Dermis blood vessel endothelial cell (primary cell): ENCODE data around the gene KAT2B. TPM values are rescaled to one million over a fixed set of nuclear protein-coding genes. Genes with fewer than 3 reads are reported as not detected.

Source experiments
- DNase-seq: peaks from one replicate; pipeline ENCODE4 v3.0.0; 2010
- total RNA-seq: library from RNA; depleted of rRNA; stranded (reverse); fragments of >200 nt; gene quantifications from 2 replicates; pipeline ENCODE4 v1.2.3, GENCODE V29; 2014

KAT2B gene
- total RNA-seq, 1 donor from 2014 or later: 18.7 TPM

DNA sequence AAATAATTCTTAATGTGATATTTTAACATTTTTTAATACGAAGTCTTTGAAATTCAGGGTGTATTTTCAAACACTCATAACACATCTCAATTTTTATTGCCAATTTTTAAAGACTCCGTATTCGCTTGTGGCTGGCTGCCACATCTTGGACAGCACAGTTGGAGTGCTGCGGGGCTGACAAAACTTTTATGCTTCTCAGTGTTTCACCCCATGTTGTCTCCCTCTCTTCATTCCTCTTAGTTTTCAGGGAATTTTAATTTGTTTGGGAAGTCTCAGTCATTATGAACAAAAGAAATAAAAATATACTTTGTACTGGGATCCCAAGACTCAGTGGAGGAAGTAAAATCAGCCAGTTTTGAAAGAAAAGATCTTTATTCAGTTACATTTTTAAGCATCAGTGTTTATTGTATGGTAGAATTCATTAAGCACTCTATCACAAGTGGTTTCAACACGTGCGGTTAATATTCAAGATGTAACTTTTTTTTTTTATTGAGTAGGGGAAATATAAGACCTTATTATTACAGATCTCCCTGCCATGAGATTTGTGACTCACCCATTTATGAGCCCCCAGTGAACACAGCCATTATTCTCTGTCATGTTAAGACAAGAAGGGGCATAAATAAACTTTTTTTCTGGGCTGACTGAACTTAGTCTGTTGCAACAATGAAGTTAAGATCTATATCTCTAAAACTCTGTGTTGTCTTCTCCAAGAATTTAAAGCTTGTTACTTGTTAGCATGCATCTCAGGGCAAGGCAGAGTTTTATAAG is 26.8 kb downstream of the KAT2B start:
- DNase-seq: peak; percentile 25

DNA sequence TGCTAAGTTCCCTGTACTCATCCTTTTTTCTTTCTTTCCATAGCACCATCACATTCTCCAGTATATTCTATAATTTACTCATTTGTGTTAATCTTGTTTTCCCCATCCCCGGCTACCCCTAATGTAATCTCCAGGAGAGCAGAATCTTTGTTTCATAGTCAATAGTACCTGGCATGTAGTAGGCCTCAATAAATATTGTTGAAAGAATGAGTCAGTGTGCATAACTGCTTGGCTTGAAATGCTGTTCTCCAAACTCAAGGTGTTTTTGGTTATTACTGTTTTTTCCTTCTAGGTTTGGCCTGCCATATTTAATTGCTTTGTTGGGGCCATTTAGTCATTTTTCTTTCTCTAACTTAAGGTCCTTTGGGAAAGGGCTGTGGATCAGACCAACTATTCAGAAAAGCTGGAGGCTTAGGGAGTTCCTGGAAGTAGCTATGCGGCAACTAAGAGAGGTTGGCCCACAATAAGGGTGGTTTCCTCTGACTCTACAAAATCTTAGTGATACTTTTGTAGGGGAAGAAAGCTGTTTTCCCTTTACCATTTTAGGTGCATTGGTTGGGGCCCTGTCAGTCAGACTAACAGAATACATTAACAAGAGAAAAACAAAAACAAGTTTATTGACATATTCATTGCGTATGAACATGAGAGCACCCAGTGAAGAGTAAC is 28.4 kb downstream of the KAT2B start:
- DNase-seq: no peak

DNA sequence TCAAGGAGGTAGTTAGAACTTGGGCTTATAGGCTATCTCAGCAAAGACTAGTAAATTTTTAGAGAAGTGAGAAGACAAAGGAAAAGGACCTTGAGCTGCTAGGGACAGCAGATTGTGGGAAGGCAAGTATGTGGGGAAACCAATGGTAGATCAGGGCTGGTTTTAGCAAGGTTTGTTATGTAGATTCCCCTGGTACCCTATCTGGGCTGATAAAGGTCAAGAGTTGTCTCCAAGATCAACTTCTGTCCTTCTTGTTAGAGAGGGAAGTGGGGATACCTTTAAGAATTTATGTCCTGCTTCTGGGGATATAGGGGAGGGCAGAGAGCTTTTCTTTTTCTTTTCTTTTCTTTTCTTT is 28.9 kb downstream of the KAT2B start:
- DNase-seq: no peak

DNA sequence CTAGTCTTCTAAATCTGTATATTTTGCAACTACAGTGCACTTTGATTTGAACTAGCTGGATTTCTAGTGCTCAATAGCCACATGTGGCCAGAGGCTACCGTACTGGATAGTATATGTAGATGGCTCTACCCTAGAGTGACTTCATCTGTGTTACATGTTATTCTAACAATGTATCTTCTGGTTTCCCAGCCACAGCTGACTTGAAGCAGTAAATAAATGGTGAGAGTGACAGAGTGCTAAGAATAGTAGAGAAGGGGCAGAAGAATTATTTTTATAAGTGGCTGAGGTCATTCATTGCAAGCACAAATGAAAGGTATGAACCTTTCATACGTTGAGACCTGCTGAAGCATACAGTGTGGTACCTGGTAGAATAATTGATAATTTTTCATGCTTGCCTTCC is 30.9 kb downstream of the KAT2B start:
- no peak for DNase-seq

DNA sequence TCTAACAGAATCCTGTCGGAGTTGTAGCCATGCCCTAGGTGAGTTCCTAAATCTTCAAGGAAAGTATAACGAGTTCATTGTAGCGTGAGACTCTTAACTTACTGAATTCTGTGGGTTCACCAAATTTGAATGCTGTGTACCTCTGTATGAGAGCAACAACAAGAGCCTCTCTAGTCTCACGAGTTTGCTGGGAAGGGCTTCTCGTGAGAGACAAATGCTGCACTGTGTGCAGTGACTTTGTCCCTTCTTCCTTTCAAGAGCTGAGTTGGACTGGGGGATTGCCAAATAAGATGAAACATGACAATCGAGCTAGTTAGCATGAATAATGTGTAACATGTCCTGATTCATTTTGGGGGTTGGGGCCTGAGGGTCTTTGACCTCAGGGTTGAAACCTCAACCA is 32.2 kb downstream of the KAT2B start:
- DNase-seq: no peak

DNA sequence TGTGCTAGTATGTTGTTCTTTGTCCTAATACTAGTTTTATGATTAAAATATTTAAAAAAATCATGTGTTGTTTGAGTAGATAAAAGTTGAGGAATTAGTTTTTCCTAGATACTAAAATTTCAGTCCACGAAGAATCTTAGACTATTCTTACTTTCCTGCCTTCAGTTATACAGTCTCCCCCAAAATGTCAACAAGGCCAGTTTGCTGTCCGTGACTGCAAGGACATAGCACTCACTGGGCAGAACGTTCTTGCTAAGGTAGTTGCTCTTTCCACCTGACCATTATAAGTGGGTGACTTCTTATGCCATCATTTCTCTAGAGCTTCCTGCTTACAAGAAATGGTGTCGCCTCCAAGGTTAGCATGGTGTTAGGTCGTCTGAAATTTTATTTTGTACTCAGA is 32.8 kb downstream of the KAT2B start:
- no peak for DNase-seq

DNA sequence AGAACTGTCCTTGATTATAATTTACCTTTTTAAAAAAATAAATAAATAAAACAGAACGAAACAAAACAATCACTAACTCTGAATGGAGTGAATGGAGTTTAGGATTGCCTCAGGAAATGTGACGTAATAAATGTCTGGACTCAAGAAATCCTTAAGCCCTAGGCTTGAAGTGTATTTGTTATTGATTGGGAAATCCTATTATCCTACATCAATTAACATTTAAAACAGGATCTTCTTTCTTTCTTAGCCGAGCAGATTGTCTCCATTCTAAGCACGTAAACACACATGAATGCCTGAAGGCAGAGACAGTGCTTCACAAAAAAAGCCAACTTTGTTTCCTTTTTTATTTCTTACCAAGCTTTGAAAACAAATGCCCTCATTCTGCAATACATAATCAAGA is 33.4 kb downstream of the KAT2B start:
- no peak for DNase-seq

DNA sequence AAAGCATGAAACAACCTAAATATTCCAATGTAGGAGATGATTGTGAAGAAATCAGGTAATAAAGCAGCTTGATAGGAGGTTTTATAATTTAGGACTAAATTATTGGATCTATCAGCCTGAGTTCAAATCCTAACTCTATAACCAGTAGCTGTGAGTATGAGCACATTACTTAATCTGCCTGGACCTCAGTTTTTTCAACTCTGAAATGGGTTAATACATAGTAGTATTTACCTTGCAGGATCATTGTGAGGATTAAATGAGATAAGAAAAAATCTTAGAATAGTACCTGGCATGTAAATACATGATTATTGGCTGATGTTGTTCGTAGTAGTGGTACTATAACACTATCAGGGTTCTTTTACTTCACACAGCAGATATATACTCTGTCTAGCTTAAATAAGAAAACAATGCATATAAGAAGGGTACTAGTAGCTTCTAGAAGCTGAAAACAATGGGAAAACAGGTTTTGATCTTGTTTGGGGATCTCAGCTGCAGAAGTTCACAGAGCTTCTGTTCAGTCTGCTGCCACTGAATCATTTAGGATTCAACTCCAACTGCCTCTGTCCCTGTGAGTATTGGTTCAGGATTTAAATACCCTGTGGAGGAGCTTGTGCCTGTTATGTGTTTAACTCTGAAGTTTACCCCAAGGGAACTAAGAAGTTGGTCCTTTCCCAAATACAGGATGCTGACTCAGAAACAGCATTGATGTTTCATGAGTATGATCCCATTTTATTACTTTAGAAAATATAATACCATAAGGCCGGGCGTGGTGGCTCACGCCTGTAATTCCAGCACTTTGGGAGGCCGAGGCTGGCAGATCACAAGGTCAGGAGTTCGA is 34.2 kb downstream of the KAT2B start:
- DNase-seq: peak; percentile 29

DNA sequence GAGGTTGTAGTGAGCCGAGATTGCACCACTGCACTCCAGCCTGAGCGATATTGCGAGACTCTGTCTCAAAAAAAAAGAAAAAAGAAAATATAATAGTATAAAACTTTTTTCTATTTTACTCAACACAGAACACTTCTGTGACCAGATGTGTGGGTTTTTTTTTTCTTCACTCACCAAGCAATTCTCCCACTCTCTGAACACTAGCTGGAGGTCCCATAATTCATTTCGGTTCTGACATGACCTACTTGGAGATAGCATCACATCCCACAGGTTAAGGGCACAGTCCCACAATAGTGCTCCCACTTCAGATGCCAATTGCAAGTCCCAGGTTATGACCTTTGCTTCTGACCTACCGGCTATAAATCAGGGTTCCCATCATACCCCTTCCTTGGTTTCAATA is 35.0 kb downstream of the KAT2B start:
- no peak for DNase-seq

DNA sequence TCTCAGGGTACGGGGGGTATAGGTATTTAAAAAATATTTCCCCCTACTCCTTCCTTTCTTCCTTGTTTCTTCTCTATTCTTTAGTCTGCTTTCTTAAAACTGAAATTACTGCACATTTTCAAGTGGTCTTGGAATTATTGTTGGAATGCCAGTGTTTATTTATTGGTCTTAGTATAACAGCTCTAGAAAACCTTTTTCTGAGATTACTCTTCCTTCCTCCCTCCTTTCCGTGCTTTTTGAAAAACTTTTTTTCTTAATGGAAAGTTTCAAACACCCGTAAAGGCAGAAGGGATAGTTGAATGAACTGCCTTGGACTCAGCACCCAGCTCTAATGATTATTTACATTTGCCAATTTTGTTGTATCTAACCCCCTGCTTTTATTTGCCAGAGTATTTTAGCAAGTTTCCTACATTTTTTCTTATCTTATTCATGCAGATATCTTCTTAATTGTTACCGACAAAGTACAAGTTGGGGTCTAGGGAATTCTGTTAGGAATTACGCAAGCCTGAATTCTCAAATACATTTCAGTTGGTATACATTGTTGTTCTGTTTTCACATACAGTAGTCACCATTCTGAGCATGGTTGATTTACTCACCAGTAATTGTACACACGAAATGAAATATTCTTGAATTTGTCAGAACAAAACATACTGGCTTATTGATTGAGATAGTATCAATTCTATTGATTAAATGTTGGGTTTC is 36.2 kb downstream of the KAT2B start:
- DNase-seq: no peak

DNA sequence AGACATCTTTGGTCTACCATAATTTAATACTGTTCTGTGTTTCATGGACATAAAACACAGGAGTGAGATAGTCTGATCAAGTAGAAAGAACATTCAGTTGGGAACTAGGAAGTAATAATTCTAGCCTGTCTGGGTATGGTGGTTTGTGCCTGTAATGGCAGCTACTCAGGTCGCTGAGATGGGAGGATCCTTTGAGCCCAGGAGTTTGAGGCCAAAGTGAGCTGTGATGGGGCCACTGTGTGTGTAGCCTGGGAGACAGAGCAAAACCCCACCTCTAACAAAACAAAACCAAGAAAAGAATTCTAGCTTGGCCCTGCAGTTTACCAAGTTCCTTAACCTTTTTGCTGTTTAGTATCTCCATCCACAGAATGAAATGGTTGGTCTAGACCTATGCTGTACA is 36.8 kb downstream of the KAT2B start:
- DNase-seq: no peak

DNA sequence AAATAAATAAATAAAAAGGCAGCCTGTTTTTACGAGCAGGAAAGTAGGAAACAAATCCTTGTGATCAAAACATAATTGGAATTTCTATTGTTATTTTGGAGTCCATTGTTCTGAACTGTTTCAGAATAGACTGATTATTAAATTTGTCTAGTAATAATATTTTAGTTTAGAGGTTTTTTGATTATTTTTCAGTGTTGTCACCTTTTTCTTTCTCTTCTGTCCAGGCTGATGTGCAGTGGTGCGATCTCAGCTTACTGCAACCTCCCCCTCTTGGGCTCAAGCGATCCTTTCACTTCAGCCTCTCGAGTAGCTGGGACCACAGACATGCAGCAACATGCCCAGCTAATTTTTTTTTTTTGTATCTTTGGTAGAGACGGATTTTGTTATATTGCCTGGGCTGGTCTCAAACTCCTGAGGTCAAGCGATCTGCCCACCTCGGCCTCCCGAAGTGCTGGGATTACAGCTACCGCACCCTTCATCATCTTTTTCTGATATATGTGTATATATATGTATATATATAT is 38.0 kb downstream of the KAT2B start:
- DNase-seq: no peak

DNA sequence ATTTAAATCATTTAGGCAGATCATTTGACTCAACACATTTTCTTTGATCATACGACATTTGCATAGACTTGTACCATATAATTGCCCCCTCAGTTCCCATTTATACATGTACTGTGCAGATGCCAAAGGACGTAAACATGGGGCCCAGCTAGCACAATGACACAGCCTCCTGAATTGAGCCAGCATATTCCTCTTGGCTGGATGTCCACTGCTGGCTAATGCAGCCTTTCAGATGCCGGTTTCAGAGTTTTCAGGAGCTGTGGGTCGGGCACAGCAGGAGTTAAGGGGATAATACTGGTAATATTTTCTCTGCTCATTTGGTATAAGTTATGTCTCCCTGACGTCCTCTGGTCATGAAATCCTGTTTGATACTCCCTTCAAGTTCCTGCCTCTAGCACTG is 39.4 kb downstream of the KAT2B start:
- DNase-seq: no peak

DNA sequence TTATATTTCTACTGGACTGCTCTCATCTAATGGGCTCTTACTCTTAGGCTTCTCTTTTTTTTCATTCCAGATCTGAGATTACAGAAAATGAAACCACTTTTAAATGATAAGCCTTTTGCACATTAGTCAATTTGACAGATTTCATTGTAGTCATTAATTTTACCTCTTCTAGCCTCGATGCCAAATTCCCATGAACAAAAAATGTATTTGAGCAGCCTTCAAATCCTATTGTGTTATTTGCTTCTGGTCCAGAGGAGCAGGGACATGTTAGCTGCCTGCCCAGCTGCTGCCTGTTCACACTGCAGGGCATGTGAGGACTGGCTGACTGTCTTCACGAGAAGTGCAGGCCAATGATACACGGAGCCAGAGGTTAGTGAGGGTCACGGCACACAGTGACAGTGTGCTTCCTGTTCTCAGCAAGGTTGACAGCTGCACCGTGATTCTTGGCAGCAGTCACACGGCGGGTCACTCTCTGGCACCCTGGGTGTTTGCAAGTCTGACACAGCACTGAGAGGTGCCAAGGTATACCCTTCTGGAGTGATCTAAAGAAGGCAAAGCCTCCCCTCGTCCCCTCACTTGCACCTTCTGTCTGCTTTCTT is 40.8 kb downstream of the KAT2B start:
- DNase-seq: peak; percentile 92

DNA sequence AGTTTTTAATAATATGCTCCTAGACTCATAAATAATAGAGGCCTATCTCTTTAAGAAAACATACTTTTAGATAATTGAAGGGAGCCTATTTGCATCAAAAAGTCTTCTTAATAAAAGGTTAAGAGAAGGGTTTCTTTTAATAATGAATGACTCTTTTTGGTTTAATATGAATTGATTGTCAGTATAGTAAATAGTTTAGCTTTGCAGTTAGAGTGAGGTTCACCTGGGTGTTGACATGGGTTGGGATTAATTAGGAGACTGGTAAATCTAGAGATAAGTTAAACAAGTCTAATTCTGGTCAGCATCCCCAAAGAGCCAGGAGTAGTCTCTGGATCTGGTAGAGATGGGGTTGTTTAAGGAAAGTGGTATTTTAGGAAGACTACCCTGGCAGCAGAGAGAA is 43.0 kb downstream of the KAT2B start:
- DNase-seq: no peak

DNA sequence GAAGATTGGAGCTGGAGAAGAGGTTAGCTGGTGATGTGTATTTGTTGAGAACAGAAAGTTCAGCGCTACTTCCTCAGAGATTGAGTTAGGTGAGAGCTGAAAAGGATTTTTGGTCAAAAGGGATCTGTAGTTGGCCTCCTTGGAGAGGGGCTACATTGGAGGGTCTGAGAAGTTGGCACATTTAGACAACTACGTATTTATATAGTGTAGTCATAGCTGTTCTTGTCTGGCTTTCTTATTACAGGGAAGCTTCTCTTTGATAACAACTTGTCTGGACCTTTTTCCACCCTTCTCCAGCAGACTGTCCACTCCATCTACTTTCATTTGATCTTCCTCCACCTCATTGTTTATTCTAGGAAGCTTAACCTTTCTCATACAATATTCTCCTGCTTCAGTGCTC is 43.7 kb downstream of the KAT2B start:
- DNase-seq: no peak

DNA sequence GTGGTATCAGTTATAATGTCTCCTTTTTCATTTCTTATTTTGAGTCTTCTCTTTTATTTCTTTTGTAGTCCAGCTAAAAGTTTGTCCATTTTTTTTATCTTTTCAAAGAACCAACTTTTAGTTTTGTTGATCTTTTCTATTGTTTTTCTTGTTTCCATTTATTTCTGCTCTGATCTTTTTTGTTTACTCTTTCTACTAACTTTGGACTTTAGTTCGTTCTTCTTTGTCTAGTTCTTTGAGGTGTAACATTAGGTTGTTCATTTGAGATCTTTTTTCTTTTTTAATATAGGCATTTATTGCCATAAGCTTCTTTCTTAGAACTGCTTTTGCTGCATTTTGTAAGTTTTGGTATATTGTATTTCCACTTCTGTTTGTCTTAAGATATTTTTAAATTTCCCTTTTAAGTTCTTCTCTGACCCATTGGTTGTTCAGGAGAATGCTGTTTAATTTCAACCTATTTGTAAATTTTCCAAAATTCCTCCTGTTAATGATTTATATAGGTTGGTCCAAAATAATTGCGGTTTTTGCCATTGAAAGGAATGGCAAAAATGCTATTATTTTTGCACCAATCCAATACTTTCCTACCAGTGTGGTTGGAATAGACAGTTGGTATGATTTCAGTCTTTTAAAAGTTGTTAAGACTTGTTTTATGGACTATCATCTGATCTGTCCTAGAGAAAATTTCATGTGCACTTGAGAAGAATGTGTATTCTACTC is 51.2 kb downstream of the KAT2B start:
- DNase-seq: no peak

DNA sequence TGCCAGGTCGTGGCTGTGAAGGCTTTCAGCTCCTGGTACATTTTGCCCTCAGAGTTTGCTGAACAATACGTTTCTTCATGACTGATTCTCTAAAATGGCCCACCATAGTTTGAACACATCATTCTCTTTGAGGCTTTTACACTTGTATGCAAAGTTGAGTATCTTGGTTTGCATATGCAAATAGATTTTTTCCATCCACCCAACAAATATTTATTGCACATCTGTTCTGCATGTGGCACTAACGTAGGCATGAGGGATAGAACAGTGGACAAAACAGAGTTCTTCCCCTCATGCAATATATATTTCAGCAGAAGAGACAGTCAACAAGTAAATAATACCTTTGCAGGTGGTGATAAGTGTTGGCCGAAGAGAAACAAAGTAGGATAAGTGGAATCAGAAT is 55.2 kb downstream of the KAT2B start:
- DNase-seq: no peak

DNA sequence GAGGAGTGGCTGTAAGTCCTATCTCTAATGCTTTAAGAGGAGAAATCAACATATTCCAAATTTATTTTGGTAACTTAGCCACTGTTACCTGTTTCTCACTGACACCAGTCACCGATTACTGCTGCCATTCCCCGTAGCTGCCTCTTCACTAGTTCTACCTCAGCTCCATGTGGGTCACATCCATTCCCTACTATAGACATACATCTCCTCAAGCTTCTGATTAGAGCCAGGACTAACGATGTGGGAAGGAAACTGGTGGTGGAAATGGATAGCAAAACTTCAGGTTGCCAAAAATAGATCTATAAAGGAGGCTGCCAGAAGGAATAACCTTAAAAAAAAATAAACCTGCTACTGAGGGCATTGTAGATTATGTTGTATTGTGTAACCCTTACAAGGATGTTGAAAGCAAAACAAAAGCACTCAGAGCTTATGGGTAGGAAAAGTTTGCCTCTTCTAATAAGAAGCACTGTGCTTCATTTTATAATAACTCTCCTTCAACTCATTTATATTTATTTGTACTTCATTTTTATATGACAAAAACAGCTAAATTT is 56.0 kb downstream of the KAT2B start:
- peak; percentile 15 for DNase-seq

DNA sequence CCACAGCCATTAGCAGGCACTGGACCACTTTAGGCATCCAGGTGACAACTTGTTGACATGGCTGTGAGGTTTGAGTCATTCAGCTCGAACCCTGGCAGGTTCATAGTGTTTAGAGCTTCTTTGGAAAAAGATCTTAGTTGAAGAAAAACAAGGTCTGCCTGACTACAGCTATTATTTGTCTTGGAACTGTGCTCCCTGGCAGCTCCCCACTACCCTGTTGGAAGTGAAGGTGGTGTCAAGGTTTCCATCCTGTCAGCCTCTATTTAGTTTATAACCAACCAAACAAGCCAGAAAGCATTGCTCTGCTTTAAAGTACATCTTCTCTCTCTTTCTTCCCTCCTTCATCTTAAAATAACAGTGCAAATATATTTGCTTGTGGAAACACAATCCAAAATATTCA is 56.8 kb downstream of the KAT2B start:
- peak; percentile 7 for DNase-seq

DNA sequence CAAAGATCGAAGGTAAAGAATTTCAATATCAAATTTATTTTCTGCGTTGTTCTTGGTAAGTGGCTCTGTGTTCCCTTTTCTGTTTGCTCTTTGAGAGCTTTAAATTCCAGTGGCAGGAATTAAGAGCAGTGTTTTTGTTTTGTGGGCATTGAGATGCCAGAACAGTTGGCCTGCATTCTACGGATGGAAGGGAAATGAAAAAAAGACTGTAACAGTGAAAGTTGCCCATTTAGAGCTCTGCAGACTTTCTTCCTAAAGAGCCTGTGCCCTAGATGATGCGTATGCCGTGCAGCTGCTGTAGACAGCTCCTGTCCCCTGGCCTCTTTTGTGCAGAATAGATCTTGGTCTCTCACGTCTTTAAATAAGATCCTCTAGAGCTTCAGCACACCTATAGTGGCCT is 58.8 kb downstream of the KAT2B start:
- DNase-seq: no peak
